Type B pancreatic cell (in vitro differentiated cells): ENCODE data around the gene COLEC12. TPM values are rescaled to one million over a fixed set of nuclear protein-coding genes. Genes with fewer than 3 reads are reported as not detected.

Experiments used
- DNase-seq: peaks from one replicate; pipeline ENCODE4 v3.0.0; 2021; ENCODE audit warnings: mixed read lengths; ENCODE audit not compliant: unreplicated experiment; ENCODE audit errors: extremely low spot score
- H3K27ac Mint-ChIP-seq: 2 replicates; pipeline ENCODE4 v1.8.0; 2021; ENCODE audit warnings: mild to moderate bottlenecking, mixed read lengths
- H3K27me3 Mint-ChIP-seq: 2 replicates; pipeline ENCODE4 v1.8.0; 2021; ENCODE audit warnings: mixed read lengths
- H3K36me3 Mint-ChIP-seq: 2 replicates; pipeline ENCODE4 v1.8.0; 2021; ENCODE audit warnings: mixed read lengths
- H3K4me1 Mint-ChIP-seq: one replicate; pipeline ENCODE4 v1.8.0; 2021; ENCODE audit warnings: mixed read lengths; ENCODE audit not compliant: unreplicated experiment
- H3K4me3 Mint-ChIP-seq: 2 replicates; pipeline ENCODE4 v1.8.0; 2021; ENCODE audit warnings: mild to moderate bottlenecking, mixed read lengths
- H3K9me3 Mint-ChIP-seq: 2 replicates; pipeline ENCODE4 v1.8.0; 2021; ENCODE audit warnings: mixed read lengths
- CTCF ChIP-seq: fragments of 200-600 bp; sonication (generic); conservative IDR thresholded peaks from 2 replicates; pipeline ENCODE4 v1.5.0; 2021; ENCODE audit warnings: antibody characterized with exemption, mild to moderate bottlenecking
- total RNA-seq: library from RNA; stranded (reverse); gene quantifications from 2 replicates; pipeline ENCODE4 v1.2.1, GENCODE V29; 2021; ENCODE audit warnings: low replicate concordance

The COLEC12 gene
- total RNA-seq, 1 donor from 2014 or later: 61.3 TPM

- Mint-ChIP-seq H3K36me3 (peaks cover 22% of the 10 kb centered on the region), H3K4me3 (no peak overlapping the region), H3K9me3 (peaks cover 2% of the 10 kb centered on the region), H3K27ac (no peak overlapping the region), H3K27me3 (no peaks in the 10 kb centered on the region), H3K4me1 (peaks cover 24% of the 10 kb centered on the region)
- DNase-seq: no peak
- no peak for TF ChIP-seq CTCF
These were observed 144.8 kb downstream of the COLEC12 start for GRCh38 chr18:355678-356077.

GRCh38 chr18:354471-354870, 146.0 kb downstream of the COLEC12 start:
- DNase-seq: no peak
- H3K4me3 Mint-ChIP-seq: no peak overlapping the region
- H3K36me3 Mint-ChIP-seq: peaks cover 20% of the 10 kb centered on the region
- no peak for TF ChIP-seq CTCF
- H3K9me3 Mint-ChIP-seq: no peaks in the 10 kb centered on the region
- H3K4me1 Mint-ChIP-seq: peaks cover 21% of the 10 kb centered on the region
- no peaks in the 10 kb centered on the region for H3K27me3 Mint-ChIP-seq
- H3K27ac Mint-ChIP-seq: peak overlapping the region; percentile 50

GRCh38 chr18:354003-354402, 146.5 kb downstream of the COLEC12 start:
- Mint-ChIP-seq H3K27ac (peak overlapping the region; percentile 50), H3K36me3 (peaks cover 16% of the 10 kb centered on the region), H3K4me3 (no peak overlapping the region), H3K9me3 (no peaks in the 10 kb centered on the region), H3K4me1 (peaks cover 21% of the 10 kb centered on the region), H3K27me3 (no peaks in the 10 kb centered on the region)
- no peak for DNase-seq
- TF ChIP-seq CTCF: no peak

- H3K36me3 Mint-ChIP-seq: peaks cover 23% of the 10 kb centered on the region
- H3K27me3 Mint-ChIP-seq: no peaks in the 10 kb centered on the region
- peaks cover 21% of the 10 kb centered on the region for H3K4me1 Mint-ChIP-seq
- no peak overlapping the region for H3K27ac Mint-ChIP-seq
- H3K9me3 Mint-ChIP-seq: no peaks in the 10 kb centered on the region
- no peak for TF ChIP-seq CTCF
- no peak overlapping the region for H3K4me3 Mint-ChIP-seq
- DNase-seq: no peak
These were observed 148.1 kb downstream of the COLEC12 start for GRCh38 chr18:352438-352837.

GRCh38 chr18:350953-351572, 149.4 kb downstream of the COLEC12 start:
- Mint-ChIP-seq H3K4me1 (peaks cover 15% of the 10 kb centered on the region), H3K36me3 (peaks cover 36% of the 10 kb centered on the region), H3K27me3 (no peaks in the 10 kb centered on the region), H3K27ac (no peak overlapping the region), H3K9me3 (peaks cover 7% of the 10 kb centered on the region), H3K4me3 (no peak overlapping the region)
- DNase-seq: no peak
- TF ChIP-seq CTCF: no peak
